Glutamatergic neuron (in vitro differentiated cells): ENCODE data around the gene RAB10. TPM values are rescaled to one million over a fixed set of nuclear protein-coding genes. Genes with fewer than 3 reads are reported as not detected.
A peak's percentile ranks its signal among the peaks of the same experiment; 100 is the strongest.

Experiments
- DNase-seq: peaks from one replicate; pipeline ENCODE4 v3.0.0; 2022
- H3K27ac Mint-ChIP-seq: one replicate; pipeline ENCODE4 v1.8.0; 2020; ENCODE audit warnings: mild to moderate bottlenecking, mixed read lengths, inconsistent platforms; ENCODE audit not compliant: unreplicated experiment
- H3K27me3 Mint-ChIP-seq: one replicate; pipeline ENCODE4 v1.8.0; 2020; ENCODE audit warnings: mild to moderate bottlenecking, moderate library complexity, mixed read lengths, inconsistent platforms; ENCODE audit not compliant: unreplicated experiment
- H3K36me3 Mint-ChIP-seq: one replicate; pipeline ENCODE4 v1.8.0; 2020; ENCODE audit warnings: mild to moderate bottlenecking, mixed read lengths, inconsistent platforms; ENCODE audit not compliant: unreplicated experiment
- H3K4me1 Mint-ChIP-seq: one replicate; pipeline ENCODE4 v1.8.0; 2020; ENCODE audit warnings: mild to moderate bottlenecking, low read depth, mixed read lengths, inconsistent platforms; ENCODE audit not compliant: unreplicated experiment
- H3K4me3 Mint-ChIP-seq: one replicate; pipeline ENCODE4 v1.8.0; 2020; ENCODE audit warnings: mild to moderate bottlenecking, mixed read lengths, inconsistent platforms; ENCODE audit not compliant: unreplicated experiment
- H3K9me3 Mint-ChIP-seq: one replicate; pipeline ENCODE4 v1.8.0; 2020; ENCODE audit warnings: mild to moderate bottlenecking, moderate library complexity, mixed read lengths, inconsistent platforms; ENCODE audit not compliant: unreplicated experiment
- CTCF ChIP-seq: fragments of 200-600 bp; sonication (generic); IDR thresholded peaks from one replicate; pipeline ENCODE4 v1.5.0; 2021; ENCODE audit not compliant: partially characterized antibody, unreplicated experiment
- total RNA-seq: library from RNA; stranded (reverse); fragmentation: NEBNext Ultra II Directional; extraction: Animal tissue kit (Norgen Biotek cat#: 25700); gene quantifications from one replicate; pipeline ENCODE4 v1.2.1, GENCODE V29; 2021; ENCODE audit not compliant: unreplicated experiment

RAB10 gene
- total RNA-seq, 1 donor from 2014 or later, result 168 TPM

DNA sequence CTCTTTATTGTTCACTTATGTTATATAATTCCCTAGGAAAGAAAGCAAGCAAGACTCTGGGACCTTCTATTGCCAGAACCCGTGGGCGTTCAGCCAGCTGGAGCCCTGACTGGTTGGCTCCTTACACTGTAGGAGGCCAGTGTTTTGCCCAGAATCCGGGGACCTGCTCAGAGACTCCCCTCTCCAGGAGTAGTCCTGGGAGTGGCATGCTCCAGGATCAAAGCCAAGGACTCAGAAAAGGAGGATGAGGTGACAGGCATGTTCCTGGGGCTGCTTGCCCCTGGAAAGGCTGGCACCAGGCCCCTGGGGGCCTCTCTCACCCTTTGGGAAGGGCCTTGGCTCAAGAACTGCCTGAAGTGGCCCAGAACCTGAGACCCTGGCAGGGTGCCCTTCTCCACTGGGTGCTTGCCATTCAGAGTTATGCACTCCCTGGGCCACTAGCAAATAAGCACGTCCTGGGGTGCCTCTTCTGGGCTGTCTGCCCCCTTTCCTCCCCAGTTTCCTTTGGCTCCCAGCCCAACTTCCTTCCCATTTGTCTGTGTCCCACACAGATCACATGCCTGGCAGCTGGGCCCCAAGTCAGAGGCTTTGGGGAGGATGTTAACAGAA is 32.0 kb upstream of the RAB10 start:
- H3K9me3 Mint-ChIP-seq, result peaks cover 3% of the 10 kb centered on the region
- DNase-seq, result no peak
- H3K4me3 Mint-ChIP-seq, result no peak overlapping the region
- H3K27ac Mint-ChIP-seq, result no peak overlapping the region
- H3K27me3 Mint-ChIP-seq, result no peaks in the 10 kb centered on the region
- no peaks in the 10 kb centered on the region for H3K4me1 Mint-ChIP-seq
- TF ChIP-seq CTCF, result no peak
- H3K36me3 Mint-ChIP-seq, result no peaks in the 10 kb centered on the region

DNA sequence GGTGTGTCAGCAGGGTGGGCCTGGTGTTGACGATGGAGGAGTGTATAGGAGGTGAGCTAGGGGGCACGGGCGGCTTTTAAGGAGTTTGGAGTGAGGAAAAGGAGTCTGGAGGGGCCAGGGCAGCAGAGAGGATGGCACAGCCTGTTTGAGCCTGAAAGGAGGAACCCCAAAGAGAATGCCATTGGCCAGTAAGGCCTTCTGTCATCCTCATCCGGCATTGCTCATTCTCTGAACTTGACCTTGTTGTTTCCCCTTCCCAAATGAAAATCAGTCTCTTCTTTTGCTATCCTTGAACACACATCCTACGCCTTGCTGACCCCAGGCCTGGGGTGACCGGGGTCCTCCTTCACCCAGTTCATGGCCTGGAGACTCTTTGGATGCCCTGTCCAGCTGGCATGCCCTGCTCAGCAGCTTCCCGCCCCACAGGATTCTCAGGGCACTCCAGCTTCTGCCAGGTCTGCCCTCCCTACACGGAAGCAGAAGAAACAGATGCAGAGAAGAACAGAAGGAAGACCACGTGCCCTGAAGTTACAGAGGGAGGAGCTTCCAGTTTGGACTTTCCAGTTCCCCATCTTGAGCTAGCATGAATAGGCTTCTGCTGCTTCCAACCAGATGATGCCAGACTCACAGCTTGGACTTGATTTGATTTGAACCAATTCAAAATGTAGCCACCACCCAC is 31.1 kb upstream of the RAB10 start:
- Mint-ChIP-seq H3K36me3 (no peaks in the 10 kb centered on the region), H3K9me3 (peaks cover 3% of the 10 kb centered on the region), H3K4me3 (peak overlapping the region; percentile 11), H3K4me1 (no peaks in the 10 kb centered on the region), H3K27ac (no peak overlapping the region), H3K27me3 (no peaks in the 10 kb centered on the region)
- DNase-seq, result no peak
- TF ChIP-seq CTCF, result no peak

DNA sequence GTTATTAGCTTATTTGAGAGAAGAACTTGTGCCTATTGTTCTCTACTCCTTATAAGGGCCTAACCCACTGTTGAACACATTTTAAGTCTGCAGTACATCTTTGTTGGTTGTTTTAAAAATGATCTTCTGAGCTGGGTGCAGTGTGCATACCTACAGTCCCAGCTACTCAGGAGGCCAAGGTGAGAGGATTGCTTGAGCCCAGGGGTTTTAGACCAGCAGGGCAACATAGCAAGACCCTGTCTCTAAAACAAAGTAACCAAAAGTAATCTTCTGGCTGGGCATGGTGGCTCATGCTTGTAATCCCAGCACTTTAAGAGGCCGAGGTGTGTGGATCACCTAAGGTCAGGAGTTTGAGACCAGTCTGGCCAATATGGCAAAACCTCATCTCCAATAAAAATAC is 25.8 kb upstream of the RAB10 start:
- Mint-ChIP-seq H3K27me3 (no peaks in the 10 kb centered on the region), H3K36me3 (peaks cover 5% of the 10 kb centered on the region), H3K4me3 (no peak overlapping the region), H3K9me3 (no peaks in the 10 kb centered on the region), H3K27ac (no peak overlapping the region), H3K4me1 (no peaks in the 10 kb centered on the region)
- no peak for DNase-seq
- TF ChIP-seq CTCF, result no peak

DNA sequence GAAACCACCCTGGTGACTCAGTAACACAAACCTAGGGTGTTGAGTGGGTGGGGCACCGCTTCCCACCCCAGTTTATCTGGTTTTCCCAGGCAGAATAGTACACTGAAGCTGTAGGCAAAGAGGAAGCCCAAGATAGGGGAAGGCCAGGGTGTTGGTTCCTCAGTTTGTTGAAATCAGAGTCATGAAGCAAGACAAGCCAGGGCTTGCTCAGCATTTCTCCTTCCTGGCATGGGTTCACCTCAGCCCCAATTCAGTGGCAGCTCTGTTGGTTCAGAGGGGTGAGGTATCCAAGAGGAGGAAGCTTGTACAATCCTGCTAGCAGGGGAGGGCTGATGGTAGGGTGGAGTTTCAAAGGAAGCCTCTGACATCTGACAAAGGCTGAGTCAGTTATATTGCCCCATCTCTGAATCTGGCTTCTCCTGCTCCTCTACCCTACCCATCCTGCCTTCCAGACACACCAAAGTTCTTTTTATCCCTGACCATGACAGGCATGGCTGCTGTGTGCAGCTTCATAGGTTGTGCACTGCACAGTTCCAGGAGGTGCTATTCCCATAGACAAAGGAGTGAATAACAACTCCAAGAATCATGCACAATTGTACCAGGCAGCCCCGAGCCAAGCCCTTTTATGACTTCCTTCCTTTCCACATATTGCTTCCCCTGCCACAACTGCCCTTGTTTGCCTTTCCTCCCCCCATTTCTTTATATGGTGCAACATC is 24.9 kb upstream of the RAB10 start:
- no peak overlapping the region for H3K27ac Mint-ChIP-seq
- peaks cover 5% of the 10 kb centered on the region for H3K36me3 Mint-ChIP-seq

More for the DNA sequence above, 24.9 kb upstream of the RAB10 start:
- no peak for TF ChIP-seq CTCF
- no peaks in the 10 kb centered on the region for H3K9me3 Mint-ChIP-seq
- no peak for DNase-seq
- no peaks in the 10 kb centered on the region for H3K4me1 Mint-ChIP-seq
- no peaks in the 10 kb centered on the region for H3K27me3 Mint-ChIP-seq
- H3K4me3 Mint-ChIP-seq, result no peak overlapping the region
